ENCODE data around the gene ARHGEF26. TPM values are rescaled to one million over a fixed set of nuclear protein-coding genes. Genes with fewer than 3 reads are reported as not detected.

ARHGEF26 gene
- total RNA-seq, 4 donors from 2014 or later, result 124 to 158 (median 132) TPM

GRCh38 chr3:154274348-154274747, 153.2 kb downstream of the ARHGEF26 start:
- H3K27ac ChIP-seq (replicated peaks in 1 of 4), result no peak overlapping the region

GRCh38 chr3:154275292-154275691, 154.1 kb downstream of the ARHGEF26 start:
- intact Hi-C loops (cut with DNase I), result no loop called here
- Histone ChIP-seq H3K4me3 (no peak overlapping the region), H3K4me1 (peaks cover 3 to 17% (median 10%) of the 10 kb centered on the region in 4 donors), H3K36me3 (peaks cover 24 to 76% (median 56%) of the 10 kb centered on the region in 4 donors), H3K9me3 (no peaks in the 10 kb centered on the region), H3K27ac (replicated peaks in 1 of 4) (no peak overlapping the region), H3K27me3 (no peaks in the 10 kb centered on the region)
- TF ChIP-seq POLR2A (IDR thresholded peaks at IDR 0.05; ENCODE audit: low read depth), result no peak
- TF ChIP-seq EP300 (IDR thresholded peaks at IDR 0.05), result no peak
- TF ChIP-seq POLR2AphosphoS5 (IDR thresholded peaks at IDR 0.05), result no peak
- no peak for TF ChIP-seq CTCF (IDR thresholded peaks at IDR 0.05)
- 96% methylated on average over 2 of the region's 2 CpGs for WGBS
- DNase-seq (ENCODE audit: extremely low spot score), result no peak

More at GRCh38 chr3:154274348-154274747, 153.2 kb downstream of the ARHGEF26 start:
- no peaks in the 10 kb centered on the region for H3K27me3 ChIP-seq
- 38% methylated on average over 2 of the region's 2 CpGs for WGBS
- H3K36me3 ChIP-seq, result peaks cover 24 to 72% (median 51%) of the 10 kb centered on the region in 4 donors
- no peak overlapping the region for H3K4me3 ChIP-seq
- TF ChIP-seq CTCF (IDR thresholded peaks at IDR 0.05) (no peak), POLR2A (IDR thresholded peaks at IDR 0.05; ENCODE audit: low read depth) (no peak), POLR2AphosphoS5 (IDR thresholded peaks at IDR 0.05) (no peak), EP300 (IDR thresholded peaks at IDR 0.05) (no peak)
- intact Hi-C loops (cut with DNase I), result no loop called here
- H3K9me3 ChIP-seq, result no peaks in the 10 kb centered on the region
- H3K4me1 ChIP-seq, result peaks cover 0 to 17% (median 10%) of the 10 kb centered on the region in 4 donors
- no peak for DNase-seq (ENCODE audit: extremely low spot score)

- Histone ChIP-seq H3K27ac (replicated peaks in 1 of 4) (no peak overlapping the region), H3K4me1 (peaks cover 6 to 17% (median 10%) of the 10 kb centered on the region in 4 donors), H3K9me3 (no peaks in the 10 kb centered on the region), H3K4me3 (no peak overlapping the region), H3K27me3 (no peaks in the 10 kb centered on the region), H3K36me3 (peaks cover 24 to 83% (median 60%) of the 10 kb centered on the region in 4 donors)
- intact Hi-C loops (cut with DNase I), result no loop called here
- WGBS, result 52% methylated on average over 2 of the region's 2 CpGs
- DNase-seq (ENCODE audit: extremely low spot score), result no peak
- TF ChIP-seq EP300 (IDR thresholded peaks at IDR 0.05), result no peak
- TF ChIP-seq CTCF (IDR thresholded peaks at IDR 0.05), result no peak
- no peak for TF ChIP-seq POLR2A (IDR thresholded peaks at IDR 0.05; ENCODE audit: low read depth)
- TF ChIP-seq POLR2AphosphoS5 (IDR thresholded peaks at IDR 0.05), result no peak
These were observed 154.8 kb downstream of the ARHGEF26 start for GRCh38 chr3:154275965-154276364.

- Histone ChIP-seq H3K9me3 (no peaks in the 10 kb centered on the region), H3K36me3 (peaks cover 30 to 90% (median 61%) of the 10 kb centered on the region in 4 donors), H3K4me1 (peaks cover 4 to 19% (median 15%) of the 10 kb centered on the region in 4 donors), H3K27me3 (no peaks in the 10 kb centered on the region), H3K27ac (replicated peaks in 1 of 4) (no peak overlapping the region), H3K4me3 (no peak overlapping the region)
- intact Hi-C loops (cut with DNase I), result no loop called here
- TF ChIP-seq POLR2AphosphoS5 (IDR thresholded peaks at IDR 0.05) (no peak), POLR2A (IDR thresholded peaks at IDR 0.05; ENCODE audit: low read depth) (no peak), EP300 (IDR thresholded peaks at IDR 0.05) (no peak), CTCF (IDR thresholded peaks at IDR 0.05) (no peak)
- 100% methylated on average over 1 of the region's 1 CpG for WGBS
- DNase-seq (ENCODE audit: extremely low spot score), result no peak
These were observed 159.0 kb downstream of the ARHGEF26 start for GRCh38 chr3:154280161-154280560.

GRCh38 chr3:154285221-154285620, 164.0 kb downstream of the ARHGEF26 start:
- 70% methylated on average over 2 of the region's 2 CpGs for WGBS
- H3K4me3 ChIP-seq, result no peak overlapping the region
- H3K27ac ChIP-seq (replicated peaks in 1 of 4), result no peak overlapping the region
- H3K27me3 ChIP-seq, result no peaks in the 10 kb centered on the region
- H3K9me3 ChIP-seq, result no peaks in the 10 kb centered on the region
- no peak for TF ChIP-seq POLR2AphosphoS5 (IDR thresholded peaks at IDR 0.05)
- TF ChIP-seq POLR2A (IDR thresholded peaks at IDR 0.05; ENCODE audit: low read depth), result no peak
- no peak for TF ChIP-seq EP300 (IDR thresholded peaks at IDR 0.05)
- no peak for TF ChIP-seq CTCF (IDR thresholded peaks at IDR 0.05)
- peaks cover 20 to 90% (median 52%) of the 10 kb centered on the region in 4 donors for H3K36me3 ChIP-seq
- no peak for DNase-seq (ENCODE audit: extremely low spot score)
- peaks cover 0 to 30% (median 19%) of the 10 kb centered on the region in 4 donors for H3K4me1 ChIP-seq
- intact Hi-C loops (cut with DNase I), result no loop called here
